Measurements from ENCODE around the gene DNAJA1.
"Not testable (repeated sequence)": the region's sequence is repeated elsewhere in the genome, so short reads cannot be mapped to it uniquely, and the experiment has no call there.

The DNAJA1 gene

GRCh38 chr9:33024966-33025571 is at the start of gene DNAJA1:
DNAJA1 (plus strand) TSS chr9:33025273; CDS start chr9:33026485, 1,212 bp downstream.
- DNase-seq (ENCODE audit: low read depth, low spot score): peak; percentile 91

DNA sequence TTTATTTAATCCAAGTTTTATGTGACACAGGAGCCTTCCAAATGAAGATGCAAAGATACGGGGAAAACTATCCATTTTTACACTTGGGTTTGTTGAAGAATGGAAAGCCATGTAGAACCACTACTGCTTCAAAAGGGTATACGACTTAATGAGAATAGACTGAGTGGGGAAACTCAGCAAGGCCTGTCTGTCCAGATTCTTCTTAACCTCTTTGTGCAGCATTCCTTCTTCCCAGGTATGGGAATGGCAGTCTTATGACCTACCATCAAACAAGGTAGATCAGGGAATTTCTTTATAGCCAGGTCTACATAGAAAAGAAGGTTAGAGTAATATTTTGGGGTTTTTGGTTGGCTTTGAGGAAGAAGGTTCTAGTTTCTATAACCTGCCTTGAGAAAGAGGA is 47.0 kb upstream of the DNAJA1 start:
- DNase-seq (ENCODE audit: low read depth, low spot score): no peak

DNA sequence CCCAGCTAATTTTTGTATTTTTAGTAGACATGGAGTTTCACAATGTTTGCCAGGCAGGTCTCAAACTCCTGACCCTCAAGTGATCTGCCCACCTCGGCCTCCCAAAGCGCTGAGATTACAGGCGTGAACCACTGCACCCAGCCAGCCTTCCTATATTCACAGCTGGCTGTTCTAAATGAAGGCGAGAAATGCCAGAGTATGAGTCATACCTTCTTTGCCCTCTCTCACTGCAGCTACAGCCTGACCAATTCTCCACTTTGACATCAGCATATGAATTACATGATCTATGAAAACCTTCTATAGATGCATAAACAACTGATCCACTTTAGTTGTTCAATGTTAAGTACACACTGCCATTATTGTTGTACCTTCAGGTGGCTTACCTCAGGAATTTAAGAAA is 38.1 kb upstream of the DNAJA1 start:
- no peak for DNase-seq (ENCODE audit: low read depth, low spot score)

DNA sequence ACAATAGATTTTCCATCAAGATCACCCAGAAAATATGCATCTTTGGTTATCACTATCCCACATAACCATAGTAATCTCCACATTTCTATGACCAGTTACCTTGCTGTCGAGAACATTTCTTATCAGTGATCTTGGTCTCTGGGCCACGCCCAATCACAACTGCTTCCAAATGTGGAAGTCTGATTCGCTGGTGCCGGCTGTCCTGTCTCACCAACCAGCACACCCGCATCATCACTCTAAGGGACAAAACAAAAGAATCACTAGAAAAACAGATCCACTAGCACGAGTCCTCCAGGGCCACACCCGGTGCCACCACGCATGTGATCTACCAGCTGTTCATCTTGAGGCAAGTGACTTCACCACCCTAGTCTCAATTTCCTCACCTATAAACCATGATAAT is 35.4 kb upstream of the DNAJA1 start:
- DNase-seq (ENCODE audit: low read depth, low spot score): no peak

DNA sequence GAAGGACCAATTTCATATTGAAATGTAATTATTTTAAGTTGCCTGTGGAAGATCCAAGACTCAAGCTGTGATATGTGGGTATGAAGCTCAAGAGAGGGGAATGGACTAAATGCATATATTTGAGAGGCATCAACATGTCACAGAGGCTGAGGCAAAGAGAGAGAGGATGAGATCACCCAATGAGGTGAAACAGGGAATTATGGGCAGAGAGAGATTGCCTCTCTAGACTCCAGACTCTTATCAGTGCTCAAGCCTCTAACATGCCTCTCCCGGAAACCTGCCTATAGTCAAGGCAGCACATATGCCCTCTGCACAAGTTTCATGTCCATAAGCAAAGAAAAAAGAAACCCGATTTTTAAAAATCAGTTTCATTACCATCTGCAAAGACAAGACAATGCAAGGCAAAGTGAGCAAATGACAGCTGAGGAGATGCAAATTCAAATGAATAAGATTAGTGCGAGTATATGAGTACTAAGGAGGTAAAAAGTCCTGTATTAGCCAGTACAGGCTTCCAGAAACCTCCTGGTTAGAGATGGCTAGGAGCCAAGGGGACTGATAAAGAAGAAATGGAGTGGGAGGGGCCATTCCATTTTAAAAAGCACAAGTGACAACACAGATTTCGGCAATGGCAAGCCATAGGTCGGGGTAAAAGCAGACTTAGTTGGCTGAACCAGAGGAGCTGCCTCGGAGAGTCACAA is 33.0 kb upstream of the DNAJA1 start:
- DNase-seq (ENCODE audit: low read depth, low spot score): no peak

DNA sequence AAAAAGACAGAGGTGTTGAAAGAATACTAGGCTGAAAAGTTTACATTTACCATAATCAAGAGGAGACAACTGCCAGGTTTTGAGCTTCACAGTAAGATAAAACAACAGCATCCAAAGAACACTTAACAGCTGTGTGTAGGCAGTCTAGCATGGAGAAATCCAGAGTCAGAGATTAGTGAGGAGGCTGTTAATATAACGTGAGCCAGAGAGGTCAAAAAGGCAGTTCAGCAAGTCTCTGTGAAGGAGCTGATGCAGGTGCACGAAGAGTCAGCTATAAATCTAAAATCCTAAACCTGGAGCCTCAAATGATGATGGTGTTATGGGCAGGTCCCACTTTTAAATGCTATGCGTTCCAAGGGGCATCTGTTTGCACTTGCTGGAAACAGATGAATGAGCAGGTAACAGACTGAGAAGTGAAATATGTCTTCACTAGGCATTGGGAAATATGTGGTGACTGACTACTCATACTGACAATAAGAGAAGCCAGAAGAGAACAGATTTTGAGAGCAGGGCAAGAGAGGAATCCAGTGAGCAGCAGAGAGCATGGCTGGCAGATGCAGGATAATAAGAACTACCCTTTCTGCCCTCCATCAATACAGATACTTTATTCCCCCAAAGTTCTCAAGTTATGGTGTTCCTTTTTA is 32.4 kb upstream of the DNAJA1 start:
- DNase-seq (ENCODE audit: low read depth, low spot score): no peak

DNA sequence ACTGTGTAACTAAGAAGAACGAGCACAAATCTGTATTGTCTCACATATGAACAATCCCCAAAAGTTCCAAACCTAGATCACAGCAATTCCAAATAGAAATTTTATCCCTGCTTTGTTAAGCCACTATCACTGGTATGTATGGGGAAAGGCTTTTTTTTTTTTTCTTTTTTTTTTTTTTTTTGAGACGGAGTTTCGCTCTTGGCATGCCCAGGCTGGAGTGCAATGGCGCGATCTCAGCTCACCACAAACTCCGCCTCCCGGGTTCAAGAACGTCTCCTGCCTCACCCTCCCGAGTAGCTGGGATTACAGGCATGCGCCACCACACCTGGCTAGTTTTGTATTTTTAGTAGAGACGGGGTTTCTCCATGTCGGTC is 24.4 kb upstream of the DNAJA1 start:
- DNase-seq (ENCODE audit: low read depth, low spot score): not testable (repeated sequence)

DNA sequence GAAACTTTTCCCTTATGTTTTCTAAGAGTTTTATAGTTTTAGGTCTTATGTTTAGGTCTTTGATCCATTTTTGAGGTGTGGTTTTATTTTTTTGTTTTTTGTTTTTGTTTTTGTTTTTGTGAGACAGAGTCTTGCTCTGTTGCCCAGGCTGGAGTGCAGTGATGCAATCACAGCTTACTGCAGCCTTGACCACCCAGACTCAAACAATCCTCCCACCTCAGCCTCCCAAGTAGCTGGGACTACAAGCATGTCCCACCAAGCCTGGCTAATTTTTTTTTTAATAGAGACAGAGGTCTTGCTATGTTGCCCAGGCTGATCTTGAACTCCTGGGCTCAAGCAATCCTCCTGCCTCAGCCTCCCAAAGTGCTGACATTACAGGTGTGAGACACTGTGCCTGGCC is 19.7 kb upstream of the DNAJA1 start:
- DNase-seq (ENCODE audit: low read depth, low spot score): not testable (repeated sequence)

- no peak for DNase-seq (ENCODE audit: low read depth, low spot score)
These were observed 17.3 kb upstream of the DNAJA1 start for GRCh38 chr9:33007755-33008154.

- DNase-seq (ENCODE audit: low read depth, low spot score): no peak
These were observed 13.2 kb upstream of the DNAJA1 start for GRCh38 chr9:33011831-33012230.

- no peak for DNase-seq (ENCODE audit: low read depth, low spot score)
These were observed 12.6 kb upstream of the DNAJA1 start for GRCh38 chr9:33012328-33013069.

DNA sequence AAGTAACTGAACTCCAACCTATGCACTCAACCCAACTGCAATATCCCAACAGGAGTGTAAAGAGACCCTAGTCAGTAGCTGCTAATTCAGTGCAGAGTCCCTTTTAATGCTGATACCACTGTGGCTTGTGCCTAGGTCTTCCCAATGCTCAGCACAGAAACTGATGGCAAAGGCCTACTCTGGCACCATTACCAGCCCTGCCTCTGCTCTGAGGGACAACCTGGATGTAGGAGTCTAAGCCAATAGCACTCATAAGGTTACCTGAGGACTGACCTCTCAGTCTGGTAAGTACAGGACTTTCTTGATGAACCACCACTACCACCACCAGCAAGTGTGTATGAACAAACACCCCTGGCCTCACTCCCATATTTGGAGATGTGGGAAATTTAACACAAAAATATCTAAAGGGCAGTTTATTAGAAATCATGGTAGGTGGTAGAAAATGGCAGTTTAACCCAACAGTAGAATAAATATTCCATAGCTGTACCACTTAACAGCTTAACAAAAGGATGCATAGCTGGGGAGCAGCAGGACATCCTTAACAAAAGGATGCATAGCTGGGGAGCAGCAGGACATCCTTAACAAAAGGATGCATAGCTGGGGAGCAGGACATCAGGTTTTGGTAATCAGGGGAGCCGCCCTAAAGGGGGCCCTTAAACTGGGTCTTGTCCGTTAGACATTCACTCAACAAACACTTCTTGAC is 11.0 kb upstream of the DNAJA1 start:
- DNase-seq (ENCODE audit: low read depth, low spot score): no peak

- no peak for DNase-seq (ENCODE audit: low read depth, low spot score)
These were observed 10.4 kb upstream of the DNAJA1 start for GRCh38 chr9:33014665-33015014.

DNA sequence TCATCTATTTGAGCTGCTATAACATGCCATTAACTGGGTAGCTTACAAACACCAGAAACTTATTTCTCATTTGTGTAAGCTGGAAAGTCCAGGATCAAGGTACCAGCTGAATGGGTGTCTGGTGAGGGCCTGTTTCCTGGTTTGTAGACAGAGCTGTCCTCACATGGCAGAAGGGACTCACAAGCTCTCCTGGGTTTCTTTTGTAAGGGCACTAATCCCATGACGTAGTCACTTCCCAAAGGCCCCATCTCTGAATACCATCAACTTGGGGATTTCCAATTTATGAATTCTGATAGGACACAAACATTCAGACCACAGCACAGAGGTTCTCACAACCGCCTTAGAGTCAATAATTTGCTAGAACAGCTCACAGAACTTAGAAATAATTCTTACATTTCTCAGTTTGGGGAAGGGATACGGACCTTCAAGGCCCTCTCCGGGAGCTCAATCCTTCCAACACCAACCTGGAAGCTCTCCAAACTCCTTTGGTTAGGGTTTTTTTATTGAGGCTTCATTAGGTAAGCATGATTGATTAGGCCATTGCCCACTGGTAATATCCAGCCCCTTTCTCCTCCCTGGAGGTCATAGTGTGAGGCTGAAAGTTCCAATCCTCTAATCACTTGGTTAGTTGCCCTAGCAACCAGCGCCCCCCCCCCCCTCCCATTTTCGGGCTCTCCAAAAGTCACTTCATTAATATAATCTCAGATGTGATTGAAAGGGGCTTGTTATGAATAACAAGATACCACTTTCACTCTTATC is 7.6 kb upstream of the DNAJA1 start:
- DNase-seq (ENCODE audit: low read depth, low spot score): no peak

- no peak for DNase-seq (ENCODE audit: low read depth, low spot score)
These were observed 5.3 kb upstream of the DNAJA1 start for GRCh38 chr9:33019797-33020196.

- DNase-seq (ENCODE audit: low read depth, low spot score): no peak
These were observed 2.8 kb upstream of the DNAJA1 start for GRCh38 chr9:33022303-33022702.

DNA sequence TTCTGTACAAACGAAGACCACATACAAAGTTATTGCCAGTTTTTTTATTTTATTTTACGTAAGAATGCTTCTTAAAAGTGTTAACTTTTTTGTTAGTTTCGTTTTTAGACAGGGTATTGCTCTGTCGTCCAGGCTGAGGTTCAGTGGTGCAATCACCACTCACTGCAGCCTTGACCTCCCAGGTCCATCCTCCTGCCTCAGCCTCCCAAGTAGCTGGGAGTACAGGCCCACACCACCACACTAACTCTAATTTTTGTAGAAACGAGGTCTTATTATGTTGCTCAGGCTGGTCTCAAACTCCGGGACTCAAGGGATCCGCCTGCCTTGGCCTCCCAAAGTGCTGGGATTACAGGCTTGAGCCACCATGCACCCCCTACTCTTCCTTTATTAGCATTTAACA is 2.3 kb upstream of the DNAJA1 start:
- DNase-seq (ENCODE audit: low read depth, low spot score): no peak

DNA sequence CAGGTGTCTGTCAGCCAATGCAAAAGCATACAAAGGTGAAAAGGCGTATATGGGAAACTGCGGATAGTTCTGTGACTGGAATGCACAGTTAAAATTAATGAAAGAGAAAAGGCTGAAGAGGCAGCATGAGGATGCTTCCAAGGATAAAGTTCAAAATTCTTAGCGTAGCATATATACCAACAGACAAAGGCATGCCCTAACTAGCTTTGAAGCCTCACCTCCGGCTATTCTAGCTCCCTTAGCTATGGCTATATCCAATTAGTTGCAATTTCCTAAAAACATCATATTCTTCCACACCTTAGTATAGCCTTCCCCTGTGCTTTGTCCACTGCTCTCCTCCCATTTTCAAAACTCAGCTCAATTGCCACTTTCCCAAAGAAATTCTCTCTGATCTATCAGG is 1.4 kb upstream of the DNAJA1 start:
- no peak for DNase-seq (ENCODE audit: low read depth, low spot score)

DNA sequence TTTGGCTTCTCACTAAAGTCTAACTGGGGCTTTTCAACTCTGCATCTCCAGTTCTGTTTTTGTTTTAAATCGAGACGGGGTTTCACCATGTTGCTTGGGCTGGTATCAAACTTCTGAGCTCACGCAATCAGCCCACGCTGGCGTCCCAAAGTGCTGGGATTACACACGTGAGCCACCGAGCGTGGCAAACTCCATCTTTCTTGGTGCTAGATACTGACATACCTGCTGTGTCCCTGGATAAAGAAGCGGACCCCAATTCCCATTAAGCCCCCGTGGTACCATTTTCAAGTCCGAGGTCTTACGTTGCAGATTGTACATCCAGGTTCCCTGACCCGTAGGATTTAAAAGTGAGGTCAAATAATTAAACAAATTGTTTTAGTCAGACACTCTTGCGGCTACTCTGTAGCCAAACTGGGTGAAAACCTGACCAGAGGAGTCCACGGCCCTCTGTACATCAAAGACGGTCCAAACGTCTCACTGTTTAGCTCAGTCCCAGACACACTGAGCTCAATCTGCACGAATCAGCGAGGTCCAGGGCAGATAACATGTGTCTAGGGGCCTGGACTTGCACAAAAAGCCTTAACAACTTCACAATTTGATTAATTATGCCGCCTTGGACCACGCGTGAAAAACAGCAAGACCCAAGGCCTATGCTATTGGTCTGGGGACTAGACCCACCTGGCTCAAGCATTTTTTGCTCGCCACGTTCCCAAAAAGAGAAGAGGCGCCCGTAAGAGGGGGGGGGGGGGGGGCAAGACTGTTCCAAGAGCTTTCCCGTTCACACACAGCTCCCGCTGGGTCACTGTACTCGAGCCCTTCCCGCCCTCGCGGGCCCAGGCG is 727 bp upstream of the DNAJA1 start:
- no peak for DNase-seq (ENCODE audit: low read depth, low spot score)

Measured in activated CD4-positive, CD25-positive, alpha-beta regulatory T cell treated with anti-CD3 and anti-CD28 coated beads, Interleukin-2, amount 50 U/mL, for 16 hours (primary cell).